ENCODE results near the gene IL1RAPL1. TPM values are rescaled to one million over a fixed set of nuclear protein-coding genes. Genes with fewer than 3 reads are reported as not detected.

The IL1RAPL1 gene
- total RNA-seq, 2 donors from 2014 or later, result 0.66 to 1.1 TPM

- Mint-ChIP-seq H3K4me3 (no peak overlapping the region), H3K27ac (no peak overlapping the region), H3K36me3 (ENCODE audit: low read depth) (no peaks in the 10 kb centered on the region), H3K27me3 (ENCODE audit: insufficient read depth) (no peaks in the 10 kb centered on the region), H3K4me1 (no peaks in the 10 kb centered on the region), H3K9me3 (peaks cover 1% of the 10 kb centered on the region)
- no peak overlapping the region for H3K27ac ChIP-seq (ENCODE audit: low read depth, low read length)
- H3K9me3 ChIP-seq (ENCODE audit: control insufficient read depth, low read length), result no peaks in the 10 kb centered on the region
- H3K4me3 ChIP-seq (ENCODE audit: low read length), result no peak overlapping the region
- no peak overlapping the region for H3K9ac ChIP-seq (ENCODE audit: extremely low read depth, low read length, poor library complexity, severe bottlenecking)
- no peak for DNase-seq
- TF ChIP-seq, protein P1, sequence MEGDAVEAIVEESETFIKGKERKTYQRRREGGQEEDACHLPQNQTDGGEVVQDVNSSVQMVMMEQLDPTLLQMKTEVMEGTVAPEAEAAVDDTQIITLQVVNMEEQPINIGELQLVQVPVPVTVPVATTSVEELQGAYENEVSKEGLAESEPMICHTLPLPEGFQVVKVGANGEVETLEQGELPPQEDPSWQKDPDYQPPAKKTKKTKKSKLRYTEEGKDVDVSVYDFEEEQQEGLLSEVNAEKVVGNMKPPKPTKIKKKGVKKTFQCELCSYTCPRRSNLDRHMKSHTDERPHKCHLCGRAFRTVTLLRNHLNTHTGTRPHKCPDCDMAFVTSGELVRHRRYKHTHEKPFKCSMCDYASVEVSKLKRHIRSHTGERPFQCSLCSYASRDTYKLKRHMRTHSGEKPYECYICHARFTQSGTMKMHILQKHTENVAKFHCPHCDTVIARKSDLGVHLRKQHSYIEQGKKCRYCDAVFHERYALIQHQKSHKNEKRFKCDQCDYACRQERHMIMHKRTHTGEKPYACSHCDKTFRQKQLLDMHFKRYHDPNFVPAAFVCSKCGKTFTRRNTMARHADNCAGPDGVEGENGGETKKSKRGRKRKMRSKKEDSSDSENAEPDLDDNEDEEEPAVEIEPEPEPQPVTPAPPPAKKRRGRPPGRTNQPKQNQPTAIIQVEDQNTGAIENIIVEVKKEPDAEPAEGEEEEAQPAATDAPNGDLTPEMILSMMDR (conservative IDR thresholded peaks at IDR 0.05), result peak; percentile 58
- H3K36me3 ChIP-seq (ENCODE audit: control insufficient read depth, insufficient read depth, low read length), result no peaks in the 10 kb centered on the region
- WGBS, 2 experiments (ENCODE audit: insufficient coverage in 1 of 2, insufficient read length in 1 of 2), result 87% methylated on average over 3 of the region's 8 CpGs; no CpG with 5 or more reads in 1 of the 2 experiments
- no peaks in the 10 kb centered on the region for H3K4me1 ChIP-seq (ENCODE audit: control insufficient read depth, insufficient read depth, low read length)
- no peaks in the 10 kb centered on the region for H3K27me3 ChIP-seq (ENCODE audit: control insufficient read depth, insufficient read depth, low read length, poor library complexity, severe bottlenecking)
These were observed 36.8 kb upstream of the IL1RAPL1 start for GRCh38 chrX:28550331-28550872.

GRCh38 chrX:28552322-28552721 lies 34.9 kb upstream of the IL1RAPL1 start:
- no peaks in the 10 kb centered on the region for H3K27me3 ChIP-seq (ENCODE audit: control insufficient read depth, insufficient read depth, low read length, poor library complexity, severe bottlenecking)
- peaks cover under 1% of the 10 kb centered on the region for H3K36me3 Mint-ChIP-seq (ENCODE audit: low read depth)
- DNase-seq, result no peak
- H3K27ac ChIP-seq (ENCODE audit: low read depth, low read length), result no peak overlapping the region
- no peak overlapping the region for H3K9ac ChIP-seq (ENCODE audit: extremely low read depth, low read length, poor library complexity, severe bottlenecking)
- H3K9me3 ChIP-seq (ENCODE audit: control insufficient read depth, low read length), result peaks cover 10% of the 10 kb centered on the region
- no peaks in the 10 kb centered on the region for H3K36me3 ChIP-seq (ENCODE audit: control insufficient read depth, insufficient read depth, low read length)
- H3K27ac Mint-ChIP-seq, result no peak overlapping the region
- H3K4me3 ChIP-seq (ENCODE audit: low read length), result no peak overlapping the region
- H3K9me3 Mint-ChIP-seq, result peaks cover 21% of the 10 kb centered on the region
- H3K27me3 Mint-ChIP-seq (ENCODE audit: insufficient read depth), result no peaks in the 10 kb centered on the region
- no peaks in the 10 kb centered on the region for H3K4me1 ChIP-seq (ENCODE audit: control insufficient read depth, insufficient read depth, low read length)
- 100% methylated on average over 1 of the region's 1 CpG; no CpG with 5 or more reads in 1 of the 2 experiments for WGBS, 2 experiments (ENCODE audit: insufficient coverage in 1 of 2, insufficient read length in 1 of 2)
- no peaks in the 10 kb centered on the region for H3K4me1 Mint-ChIP-seq
- TF ChIP-seq, protein P1 (conservative IDR thresholded peaks at IDR 0.05), result no peak
- H3K4me3 Mint-ChIP-seq, result no peak overlapping the region

GRCh38 chrX:28552882-28553829 lies 34.1 kb upstream of the IL1RAPL1 start:
- Histone ChIP-seq H3K27ac (ENCODE audit: low read depth, low read length) (no peak overlapping the region), H3K9me3 (ENCODE audit: control insufficient read depth, low read length) (peaks cover 10% of the 10 kb centered on the region), H3K9ac (ENCODE audit: extremely low read depth, low read length, poor library complexity, severe bottlenecking) (no peak overlapping the region), H3K4me1 (ENCODE audit: control insufficient read depth, insufficient read depth, low read length) (no peaks in the 10 kb centered on the region), H3K36me3 (ENCODE audit: control insufficient read depth, insufficient read depth, low read length) (no peaks in the 10 kb centered on the region), H3K4me3 (ENCODE audit: low read length) (no peak overlapping the region), H3K27me3 (ENCODE audit: control insufficient read depth, insufficient read depth, low read length, poor library complexity, severe bottlenecking) (no peaks in the 10 kb centered on the region)
- Mint-ChIP-seq H3K27ac (no peak overlapping the region), H3K4me3 (no peak overlapping the region), H3K9me3 (peaks cover 29% of the 10 kb centered on the region), H3K27me3 (ENCODE audit: insufficient read depth) (no peaks in the 10 kb centered on the region), H3K4me1 (no peaks in the 10 kb centered on the region), H3K36me3 (ENCODE audit: low read depth) (peaks cover 3% of the 10 kb centered on the region)
- DNase-seq, result no peak
- WGBS, 2 experiments (ENCODE audit: insufficient coverage in 1 of 2, insufficient read length in 1 of 2), result 90% methylated on average over 1 of the region's 1 CpG; no CpG with 5 or more reads in 1 of the 2 experiments
- TF ChIP-seq, protein P1 (conservative IDR thresholded peaks at IDR 0.05), result no peak
